HG02943 (cell line): ENCODE measurements around the gene IAH1.

Source experiments
- ATAC-seq: cut with Tn5 transposase; IDR thresholded peaks from one replicate; pipeline ENCODE4 v1.9.1; 2021; ENCODE audit warnings: mild to moderate bottlenecking, low read depth, moderate library complexity; ENCODE audit not compliant: unreplicated experiment

Gene IAH1, protein sequence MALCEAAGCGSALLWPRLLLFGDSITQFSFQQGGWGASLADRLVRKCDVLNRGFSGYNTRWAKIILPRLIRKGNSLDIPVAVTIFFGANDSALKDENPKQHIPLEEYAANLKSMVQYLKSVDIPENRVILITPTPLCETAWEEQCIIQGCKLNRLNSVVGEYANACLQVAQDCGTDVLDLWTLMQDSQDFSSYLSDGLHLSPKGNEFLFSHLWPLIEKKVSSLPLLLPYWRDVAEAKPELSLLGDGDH

GRCh38 chr2:9474361-9475057, at the start of gene IAH1:
IAH1 (plus strand) TSS chr2:9474551; CDS start chr2:9474567, 16 bp downstream.
- ATAC-seq: peak; percentile 78

DNA sequence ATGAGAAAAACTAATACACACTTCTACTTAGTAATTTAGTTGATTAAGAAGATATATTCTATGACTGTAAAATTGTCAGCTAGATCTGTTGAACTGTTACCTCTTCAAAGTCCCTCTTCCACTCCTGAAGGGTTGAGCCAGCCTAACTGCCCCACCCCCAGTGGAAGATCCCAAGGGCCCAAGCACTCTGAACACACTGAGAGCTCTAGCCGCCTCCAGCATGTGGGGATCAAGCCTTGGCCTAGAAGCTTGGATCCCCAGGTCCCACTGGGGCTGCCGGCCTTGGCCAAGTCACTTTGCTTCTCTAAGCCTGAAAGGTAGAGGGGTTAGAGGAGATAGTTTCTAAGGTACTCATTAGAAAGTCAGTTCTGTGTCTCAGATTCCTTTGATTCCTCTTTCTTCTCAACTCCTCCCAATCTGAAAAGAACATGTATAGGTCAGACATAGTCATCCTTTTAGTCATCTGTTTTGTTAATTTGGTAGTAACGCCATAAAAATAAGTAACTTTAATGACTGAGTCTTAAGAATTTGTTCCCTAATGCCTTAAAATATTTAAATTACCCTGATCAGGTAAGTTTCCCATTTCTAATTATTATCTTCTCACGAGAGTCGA, 45.3 kb upstream of the IAH1 start:
- no peak for ATAC-seq

- ATAC-seq: no peak
Measured at GRCh38 chr2:9430316-9431293, 43.7 kb upstream of the IAH1 start.

DNA sequence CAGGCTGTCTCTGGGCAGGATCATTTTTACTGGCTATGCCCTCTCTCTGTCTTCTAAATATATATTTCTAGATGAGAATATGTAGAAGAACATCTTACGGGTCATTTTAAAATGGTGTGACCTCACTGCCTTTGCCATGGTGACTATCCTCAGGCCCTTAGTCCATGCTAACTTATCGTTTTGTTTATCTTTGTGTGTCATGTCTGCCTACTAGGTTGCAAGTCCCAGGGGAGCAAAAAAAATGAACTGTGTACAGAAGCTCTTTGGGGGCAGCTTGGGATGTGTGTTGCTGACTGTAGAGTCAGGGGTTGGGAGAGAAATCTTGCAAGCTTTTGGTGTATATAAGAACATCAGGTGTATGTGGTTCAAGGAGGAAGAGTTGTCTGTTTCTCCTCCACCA, 39.9 kb upstream of the IAH1 start:
- no peak for ATAC-seq

DNA sequence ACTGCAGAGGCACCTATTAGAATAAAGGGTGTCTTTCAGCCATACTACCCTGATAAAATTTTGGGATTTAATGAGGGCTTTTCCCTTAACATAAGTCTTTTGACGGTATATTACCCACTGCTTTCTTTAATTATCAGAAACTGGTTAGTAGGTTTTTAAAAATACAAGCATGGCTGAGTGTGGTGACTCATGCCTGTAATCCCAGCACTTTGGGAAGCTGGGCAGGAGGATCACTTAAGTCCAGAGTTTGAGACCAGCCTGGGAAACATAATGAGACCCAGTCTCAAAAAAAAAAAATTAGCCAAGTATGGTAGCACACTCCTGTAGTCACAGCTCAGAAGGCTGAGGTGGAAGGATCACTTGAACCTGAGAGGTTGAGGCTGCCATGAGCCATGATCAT, 34.8 kb upstream of the IAH1 start:
- ATAC-seq: no peak

- no peak for ATAC-seq
Measured at GRCh38 chr2:9440058-9440727, 34.2 kb upstream of the IAH1 start.

- no peak for ATAC-seq
Measured at GRCh38 chr2:9441556-9441955, 32.8 kb upstream of the IAH1 start.

- no peak for ATAC-seq
Measured at GRCh38 chr2:9443526-9443925, 30.8 kb upstream of the IAH1 start.

GRCh38 chr2:9445089-9445488, 29.3 kb upstream of the IAH1 start:
- no peak for ATAC-seq

DNA sequence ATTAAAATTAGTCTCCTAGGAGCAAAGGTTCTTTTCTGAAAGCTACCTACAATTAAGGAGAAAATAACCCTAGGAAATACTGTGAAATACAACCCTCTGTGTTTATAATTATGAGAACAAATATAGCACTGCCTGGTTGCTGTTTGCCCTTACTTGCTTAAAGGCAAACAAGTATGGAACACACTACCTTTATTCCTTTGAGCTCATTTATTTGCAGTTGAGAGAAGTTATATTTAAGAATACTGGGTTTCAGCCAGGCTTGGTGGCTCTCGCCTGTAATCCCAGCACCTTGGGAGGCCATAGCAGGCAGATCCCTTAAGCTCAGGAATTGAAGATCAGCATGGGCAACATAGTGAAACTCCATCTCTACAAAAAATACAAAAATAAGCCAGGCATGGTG, 23.1 kb upstream of the IAH1 start:
- no peak for ATAC-seq

- no peak for ATAC-seq
Measured at GRCh38 chr2:9460441-9461017, 13.8 kb upstream of the IAH1 start.

GRCh38 chr2:9461079-9461478, 13.3 kb upstream of the IAH1 start:
- no peak for ATAC-seq

DNA sequence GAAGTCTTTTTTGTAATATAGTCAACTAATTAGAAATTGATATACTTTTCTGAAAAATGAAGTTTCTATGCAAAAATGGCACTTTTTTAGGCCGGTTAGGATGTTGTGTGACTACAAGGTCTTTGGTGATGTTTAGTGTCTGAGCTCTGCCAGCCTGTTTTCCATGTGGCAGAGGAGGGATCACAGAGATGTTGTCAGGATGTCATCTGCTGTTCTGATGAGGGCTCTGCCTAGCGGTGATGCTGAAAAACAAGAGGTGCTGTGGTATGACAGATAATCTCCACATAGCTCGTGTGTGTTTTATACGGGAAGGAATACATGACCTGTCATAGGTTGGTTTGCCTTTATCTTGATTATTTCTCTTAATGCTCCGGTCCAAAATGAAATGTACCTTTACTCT, 12.0 kb upstream of the IAH1 start:
- no peak for ATAC-seq

DNA sequence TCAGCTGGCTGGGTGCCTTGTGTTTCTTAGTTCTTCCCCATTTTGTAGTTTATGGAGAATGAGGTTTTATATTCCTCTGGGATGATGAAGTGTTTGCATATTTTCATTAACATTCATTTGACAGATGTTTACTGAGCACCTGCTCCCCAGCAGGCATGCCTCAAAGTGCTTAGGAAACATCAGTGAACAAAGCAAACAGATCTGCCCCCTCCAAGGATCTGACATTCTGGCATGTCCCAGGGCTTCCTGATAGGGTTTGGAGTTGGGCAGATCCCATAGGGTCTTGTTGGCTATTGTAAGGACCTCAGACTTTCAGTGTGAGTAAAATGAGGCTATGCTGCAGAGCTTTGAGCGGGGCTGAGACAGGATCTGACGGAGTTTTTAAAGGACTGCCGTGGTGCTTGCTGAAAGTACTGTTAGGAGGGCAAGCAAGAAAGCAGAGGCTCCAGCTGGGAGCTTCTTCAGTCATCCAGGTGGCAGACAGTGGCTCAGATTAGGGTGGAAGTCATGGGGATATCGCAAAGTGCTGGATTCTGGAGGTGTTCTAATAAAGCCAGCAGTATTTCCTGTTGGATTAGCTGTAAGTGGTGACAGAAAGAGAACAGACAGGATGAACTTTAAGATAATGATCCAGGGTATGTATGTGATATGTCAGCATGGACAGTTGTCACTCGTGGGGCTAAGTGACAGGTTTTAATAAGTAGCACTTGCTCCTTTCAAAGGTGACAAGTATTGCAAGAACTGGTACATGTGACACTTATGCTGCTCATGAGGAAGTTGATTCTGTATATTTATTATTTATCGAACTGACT, 11.3 kb upstream of the IAH1 start:
- ATAC-seq: no peak

DNA sequence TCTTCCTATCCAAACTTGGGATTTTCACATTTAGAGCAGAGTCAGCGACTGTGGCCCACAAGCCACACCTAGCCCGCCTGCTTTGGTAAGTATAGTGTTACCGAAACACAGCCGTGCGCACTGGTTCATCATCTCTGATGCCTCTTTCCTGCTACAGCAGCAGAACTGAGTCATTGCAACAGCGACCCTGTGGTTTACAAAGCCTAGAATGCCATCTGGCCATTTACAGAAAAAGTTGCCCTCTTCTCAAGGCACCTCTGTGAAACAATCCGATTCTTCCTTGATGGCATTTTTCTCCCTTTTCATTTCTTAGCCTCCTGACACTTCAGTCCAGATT, 10.7 kb upstream of the IAH1 start:
- no peak for ATAC-seq

DNA sequence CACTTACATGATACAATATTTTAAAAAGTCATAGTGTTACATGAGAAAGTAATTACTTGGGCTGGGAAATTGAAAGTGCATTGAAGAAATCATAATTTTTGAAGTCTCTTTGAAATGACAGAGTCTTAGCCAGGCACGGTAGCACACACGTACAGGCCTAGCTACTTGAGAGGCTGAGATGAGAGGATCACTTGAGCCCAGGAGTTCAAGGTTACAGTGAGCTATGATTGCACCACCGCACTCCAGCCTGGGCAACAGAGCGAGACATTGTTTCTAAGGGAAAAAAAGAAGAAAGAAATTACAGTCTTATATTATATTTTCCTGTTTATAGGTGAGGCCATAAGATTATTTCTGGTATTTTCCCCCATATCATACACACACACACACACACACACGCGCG, 9.2 kb upstream of the IAH1 start:
- no peak for ATAC-seq

DNA sequence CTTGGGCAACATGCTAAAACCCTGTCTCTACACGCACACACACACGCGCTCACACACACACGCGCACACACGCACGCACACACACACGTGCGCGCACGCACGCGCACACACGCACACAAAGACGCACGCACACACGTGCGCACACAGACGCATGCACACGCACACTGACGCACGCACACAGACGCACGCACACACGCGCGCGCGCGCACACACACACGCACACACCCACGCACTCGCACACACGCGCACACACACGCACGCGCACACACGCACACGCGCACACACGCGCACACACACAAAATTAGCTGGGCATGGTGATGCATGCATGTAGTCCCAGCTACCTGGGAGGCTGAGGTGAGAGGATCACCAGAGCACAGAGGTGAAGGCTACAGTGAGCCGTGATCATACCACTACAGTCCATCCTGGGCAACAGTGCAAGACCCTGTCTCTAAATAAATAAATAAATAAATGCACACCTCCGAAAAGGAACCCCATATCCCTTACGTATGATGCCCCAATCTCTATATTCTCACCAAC, 8.1 kb upstream of the IAH1 start:
- ATAC-seq: no peak

- ATAC-seq: no peak
Measured at GRCh38 chr2:9467687-9468086, 6.7 kb upstream of the IAH1 start.

GRCh38 chr2:9471206-9471605, 3.1 kb upstream of the IAH1 start:
- ATAC-seq: no peak
